Measurements from ENCODE around the gene SUFU. TPM values are rescaled to one million over a fixed set of nuclear protein-coding genes. Genes with fewer than 3 reads are reported as not detected.

SUFU gene
- total RNA-seq, 1 donor from 2014 or later, result 29.4 TPM

DNA sequence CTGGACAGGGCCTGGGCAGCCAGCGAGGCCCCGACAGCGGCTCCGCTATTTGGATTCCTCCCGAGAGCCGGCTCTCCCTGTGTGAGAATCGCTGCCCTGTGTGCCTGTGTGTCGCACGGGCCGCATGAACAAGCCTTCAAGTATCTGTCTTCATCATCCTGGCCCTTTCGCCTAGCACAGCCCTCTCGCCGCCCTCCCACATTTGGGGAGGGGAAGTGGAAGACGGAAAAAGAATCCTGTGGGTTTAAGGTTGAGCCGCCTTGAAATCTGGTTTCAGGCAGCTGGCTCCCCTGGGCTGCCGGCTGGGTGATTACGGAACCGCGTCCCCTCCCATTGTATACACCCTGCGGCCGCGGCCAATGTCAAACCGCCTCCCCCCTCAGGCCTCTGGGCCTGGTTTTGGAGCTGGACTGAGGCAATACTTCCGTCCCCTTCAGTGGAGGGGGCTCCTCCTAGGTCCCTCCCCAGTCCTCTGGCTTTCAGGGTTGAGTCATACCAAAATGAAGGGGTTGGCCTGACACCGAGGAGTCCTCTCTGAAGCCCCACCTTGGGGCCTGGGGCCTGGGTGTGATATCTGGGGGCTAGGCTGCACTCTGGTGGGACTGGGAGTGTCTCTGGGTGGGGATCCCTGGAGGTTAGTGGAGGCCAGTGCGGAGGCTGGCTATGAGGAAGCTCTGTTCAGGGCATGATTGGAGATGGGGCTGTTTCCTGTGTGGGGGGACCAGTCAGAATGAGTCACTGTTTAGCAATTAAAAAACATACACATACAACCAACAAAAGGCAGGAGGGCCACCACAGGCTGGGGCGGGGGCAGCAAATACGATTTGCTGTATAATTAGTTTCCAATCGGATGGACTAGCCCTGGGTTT lies 142.2 kb downstream of the SUFU start:
- Mint-ChIP-seq H3K27ac (peak overlapping the region; percentile 98), H3K27me3 (no peaks in the 10 kb centered on the region), H3K4me1 (ENCODE audit: unreplicated experiment) (peaks cover 26% of the 10 kb centered on the region), H3K36me3 (no peaks in the 10 kb centered on the region), H3K4me3 (peak overlapping the region; percentile 100), H3K9me3 (no peaks in the 10 kb centered on the region)
- TF ChIP-seq, protein P1, sequence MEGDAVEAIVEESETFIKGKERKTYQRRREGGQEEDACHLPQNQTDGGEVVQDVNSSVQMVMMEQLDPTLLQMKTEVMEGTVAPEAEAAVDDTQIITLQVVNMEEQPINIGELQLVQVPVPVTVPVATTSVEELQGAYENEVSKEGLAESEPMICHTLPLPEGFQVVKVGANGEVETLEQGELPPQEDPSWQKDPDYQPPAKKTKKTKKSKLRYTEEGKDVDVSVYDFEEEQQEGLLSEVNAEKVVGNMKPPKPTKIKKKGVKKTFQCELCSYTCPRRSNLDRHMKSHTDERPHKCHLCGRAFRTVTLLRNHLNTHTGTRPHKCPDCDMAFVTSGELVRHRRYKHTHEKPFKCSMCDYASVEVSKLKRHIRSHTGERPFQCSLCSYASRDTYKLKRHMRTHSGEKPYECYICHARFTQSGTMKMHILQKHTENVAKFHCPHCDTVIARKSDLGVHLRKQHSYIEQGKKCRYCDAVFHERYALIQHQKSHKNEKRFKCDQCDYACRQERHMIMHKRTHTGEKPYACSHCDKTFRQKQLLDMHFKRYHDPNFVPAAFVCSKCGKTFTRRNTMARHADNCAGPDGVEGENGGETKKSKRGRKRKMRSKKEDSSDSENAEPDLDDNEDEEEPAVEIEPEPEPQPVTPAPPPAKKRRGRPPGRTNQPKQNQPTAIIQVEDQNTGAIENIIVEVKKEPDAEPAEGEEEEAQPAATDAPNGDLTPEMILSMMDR (conservative IDR thresholded peaks at IDR 0.05), result no peak
- DNase-seq (ENCODE audit: extremely low spot score, unreplicated experiment), result no peak

DNA sequence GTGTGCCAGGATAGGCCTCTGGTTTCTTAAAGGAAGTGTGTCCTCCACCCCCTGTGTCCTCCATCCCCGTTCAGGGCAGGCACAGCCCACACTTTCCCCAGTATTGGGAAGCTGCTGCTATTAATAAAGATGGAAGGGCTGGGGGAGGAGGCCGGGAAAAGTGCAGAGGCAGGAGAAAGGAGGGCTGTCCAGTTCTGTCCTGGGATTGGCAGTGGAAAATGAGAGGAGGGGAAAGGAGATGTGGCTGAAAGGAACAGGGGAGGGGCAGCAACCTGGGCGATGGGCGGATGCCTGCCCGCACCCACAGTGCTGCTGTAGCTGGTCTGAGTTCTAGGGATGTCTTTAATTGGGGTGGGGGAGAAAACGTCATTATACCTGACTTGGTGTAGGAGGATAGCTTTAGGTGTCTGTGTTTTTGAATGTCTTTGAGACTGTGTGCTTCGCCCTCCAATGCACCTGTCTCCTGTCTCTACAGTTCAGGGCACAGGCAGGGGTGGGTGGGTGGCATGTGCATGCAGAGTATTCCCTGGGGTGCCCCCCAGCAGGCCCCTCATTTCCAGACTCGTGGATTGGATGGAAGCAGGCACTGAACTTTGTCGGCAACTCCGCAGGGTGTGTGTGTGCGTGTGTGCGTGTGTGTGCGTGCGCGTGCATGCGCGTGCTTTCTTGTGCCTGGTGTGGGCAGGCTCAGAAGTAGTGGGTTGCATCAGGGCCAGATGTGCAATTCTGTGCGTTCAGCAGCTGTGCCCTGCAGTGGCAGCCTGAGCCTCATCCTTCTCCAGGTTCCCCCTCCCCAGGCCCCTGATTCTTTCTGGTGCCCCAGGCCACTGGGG lies 143.1 kb downstream of the SUFU start:
- no peaks in the 10 kb centered on the region for H3K9me3 Mint-ChIP-seq
- H3K36me3 Mint-ChIP-seq, result no peaks in the 10 kb centered on the region
- no peaks in the 10 kb centered on the region for H3K27me3 Mint-ChIP-seq
- peak overlapping the region; percentile 98 for H3K27ac Mint-ChIP-seq
- TF ChIP-seq, protein P1 (conservative IDR thresholded peaks at IDR 0.05), result no peak
- peaks cover 19% of the 10 kb centered on the region for H3K4me1 Mint-ChIP-seq (ENCODE audit: unreplicated experiment)
- H3K4me3 Mint-ChIP-seq, result peak overlapping the region; percentile 100
- no peak for DNase-seq (ENCODE audit: extremely low spot score, unreplicated experiment)

DNA sequence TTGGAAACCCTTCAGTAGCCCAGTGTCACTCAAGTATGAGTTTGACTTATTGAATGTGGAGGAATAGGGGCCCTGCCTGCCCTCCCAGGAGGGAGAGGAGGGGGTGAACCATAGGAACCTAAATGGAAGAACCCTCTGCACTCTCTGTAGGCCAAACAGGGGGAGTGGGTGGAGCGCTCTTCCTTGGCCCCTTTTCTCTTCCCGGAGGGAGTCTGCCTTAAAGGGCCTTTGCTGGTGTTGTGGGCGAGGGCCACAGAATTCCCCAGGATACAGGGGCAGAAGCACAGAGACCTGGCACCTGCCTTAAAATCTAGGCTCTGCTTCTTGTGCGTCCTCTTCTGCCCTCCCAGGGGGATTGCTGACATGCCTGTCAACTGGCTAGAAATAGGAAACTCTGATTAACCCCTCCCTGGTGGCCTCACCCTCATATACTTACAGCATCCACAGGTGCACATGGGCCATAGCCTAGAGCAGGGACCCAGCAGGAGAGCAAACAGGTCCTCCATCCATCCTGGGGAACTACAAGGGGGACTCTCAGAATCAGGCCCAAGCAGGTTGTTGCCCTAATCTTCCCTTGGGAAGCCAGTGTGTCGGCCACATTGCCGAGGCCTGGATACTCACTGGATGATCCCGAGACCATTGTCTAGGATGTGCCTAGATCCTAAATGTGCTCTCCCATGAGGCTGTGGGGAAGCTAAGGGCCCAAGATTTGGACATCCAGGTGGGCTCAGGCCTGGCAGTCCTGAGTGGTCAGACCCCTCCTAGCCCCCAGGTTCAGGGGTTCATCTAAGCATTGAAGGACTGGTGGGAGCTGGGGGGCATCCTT lies 143.9 kb downstream of the SUFU start:
- peak overlapping the region; percentile 100 for H3K4me3 Mint-ChIP-seq
- H3K36me3 Mint-ChIP-seq, result no peaks in the 10 kb centered on the region
- no peak for DNase-seq (ENCODE audit: extremely low spot score, unreplicated experiment)
- H3K4me1 Mint-ChIP-seq (ENCODE audit: unreplicated experiment), result peaks cover 18% of the 10 kb centered on the region
- H3K9me3 Mint-ChIP-seq, result no peaks in the 10 kb centered on the region
- no peaks in the 10 kb centered on the region for H3K27me3 Mint-ChIP-seq
- TF ChIP-seq, protein P1 (conservative IDR thresholded peaks at IDR 0.05), result no peak
- peak overlapping the region; percentile 98 for H3K27ac Mint-ChIP-seq

DNA sequence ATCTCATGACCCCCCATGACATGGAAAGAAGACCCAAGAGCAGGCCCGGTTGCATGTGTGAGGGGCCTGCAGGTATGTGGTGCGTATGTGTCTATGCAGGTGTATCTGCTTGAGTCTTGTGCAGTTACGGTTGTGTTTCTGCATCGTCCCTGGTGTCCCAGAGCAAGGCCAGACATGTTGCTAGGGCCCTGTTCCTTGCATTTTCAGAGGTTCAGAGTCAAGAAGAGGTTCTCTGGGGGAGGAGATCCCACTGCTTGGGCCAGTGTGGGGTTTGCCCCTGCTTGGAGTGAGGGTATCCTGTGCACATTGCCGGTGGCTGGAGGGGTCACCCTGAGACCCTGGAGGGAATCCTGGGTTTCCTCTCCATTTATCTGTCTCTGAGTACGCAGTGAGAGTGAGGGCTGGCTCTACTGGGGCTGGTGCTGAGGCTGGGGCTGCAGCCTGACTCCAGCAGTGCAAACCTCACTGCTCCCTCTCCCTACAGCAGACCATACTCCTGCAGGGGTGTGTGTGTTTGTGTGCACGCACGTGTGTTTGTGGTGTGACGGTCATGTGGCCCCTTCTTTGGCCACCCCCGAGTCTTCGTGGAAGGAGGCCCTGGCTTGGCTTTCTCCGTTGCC lies 144.6 kb downstream of the SUFU start:
- Mint-ChIP-seq H3K27ac (peak overlapping the region; percentile 41), H3K4me1 (ENCODE audit: unreplicated experiment) (peaks cover 21% of the 10 kb centered on the region), H3K36me3 (peaks cover 4% of the 10 kb centered on the region), H3K9me3 (no peaks in the 10 kb centered on the region), H3K27me3 (no peaks in the 10 kb centered on the region), H3K4me3 (peak overlapping the region; percentile 100)
- TF ChIP-seq, protein P1 (conservative IDR thresholded peaks at IDR 0.05), result no peak
- no peak for DNase-seq (ENCODE audit: extremely low spot score, unreplicated experiment)

All from type B pancreatic cell (in vitro differentiated cells).